Smooth muscle cell of the umbilical artery (primary cell): ENCODE data around the gene WFDC13. TPM values are rescaled to one million over a fixed set of nuclear protein-coding genes. Genes with fewer than 3 reads are reported as not detected.

Experiments
- total RNA-seq: library from RNA; depleted of rRNA; stranded (reverse); fragments of >200 nt; gene quantifications from 2 replicates; pipeline ENCODE4 v1.2.3, GENCODE V29; 2014

The WFDC13 gene, protein sequence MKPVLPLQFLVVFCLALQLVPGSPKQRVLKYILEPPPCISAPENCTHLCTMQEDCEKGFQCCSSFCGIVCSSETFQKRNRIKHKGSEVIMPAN
- not detected in 2 replicates for total RNA-seq

DNA sequence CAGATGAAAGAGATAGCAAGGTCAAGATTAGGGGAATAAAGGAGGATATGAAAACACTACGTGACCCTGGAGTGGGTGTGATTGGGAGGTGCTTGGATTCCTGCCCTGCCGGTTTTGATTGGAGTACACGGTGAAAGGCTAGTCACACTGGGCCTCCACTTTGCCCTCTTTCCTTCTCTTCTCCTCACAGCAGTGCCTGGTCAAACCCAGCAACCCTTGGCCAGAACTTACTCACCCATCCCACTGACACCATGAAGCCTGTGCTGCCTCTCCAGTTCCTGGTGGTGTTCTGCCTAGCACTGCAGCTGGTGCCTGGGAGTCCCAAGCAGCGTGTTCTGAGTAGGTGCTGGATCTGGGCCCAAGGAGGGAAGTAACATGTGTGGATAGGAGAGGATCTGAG is at the start of gene WFDC13:
TSS of gene WFDC13 (plus strand) at position 166 of the 400 bp plus-strand sequence. CDS start at position 252, 86 bp downstream.

DNA sequence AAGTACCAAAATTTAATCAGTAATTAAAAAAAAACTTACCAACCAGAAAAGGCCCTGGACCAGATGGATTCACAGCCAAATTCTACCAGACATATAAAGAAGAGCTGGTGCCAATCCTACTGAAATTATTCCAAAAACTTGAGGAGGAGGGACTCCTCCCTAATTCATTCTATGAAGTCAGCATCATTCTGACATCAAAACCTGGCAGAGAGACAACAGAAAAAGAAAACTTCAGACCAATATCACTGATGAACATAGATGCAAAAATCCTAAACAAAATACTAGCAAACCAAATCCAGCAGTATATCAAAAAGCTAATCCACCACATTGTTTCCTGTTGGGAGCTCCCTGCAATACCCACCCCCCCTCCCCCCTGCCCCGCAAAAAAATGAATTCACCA is 31.7 kb upstream of the WFDC13 start, which contains the start of gene WFDC11:
TSS of gene WFDC11 (minus strand) at position 101 of the 400 bp plus-strand sequence. CDS start 19,639 bp downstream, outside the sequence.

DNA sequence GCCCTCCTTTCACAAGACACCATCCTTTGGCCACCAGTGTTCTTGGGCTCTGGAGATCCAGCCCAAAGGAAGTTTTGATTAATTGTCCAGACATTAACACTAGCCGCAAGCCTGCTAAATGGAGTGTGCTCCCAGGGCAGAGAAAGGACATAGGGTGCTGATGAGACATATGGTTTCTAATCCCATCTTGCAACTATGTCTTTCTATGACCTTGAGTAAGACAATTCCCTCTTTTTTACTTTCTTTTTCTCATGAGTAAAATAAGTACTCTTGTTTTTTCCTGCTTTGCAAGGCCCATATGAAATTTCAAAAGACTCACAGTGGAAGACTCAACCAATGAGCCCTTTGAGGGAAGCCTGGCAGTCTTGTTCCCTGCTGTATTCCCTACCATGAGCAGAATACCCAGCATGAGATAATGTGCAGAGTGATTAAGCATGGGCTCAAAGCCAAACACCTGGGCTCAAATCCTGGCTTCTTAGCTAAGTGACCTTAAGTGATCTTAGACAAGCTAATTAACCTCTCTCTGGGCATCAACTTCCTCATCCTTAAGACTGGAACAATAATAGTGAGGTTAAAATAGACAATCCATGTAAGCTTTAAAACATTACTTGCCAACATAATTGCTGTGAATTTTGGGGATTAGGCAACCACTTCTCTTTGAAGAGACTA is 3.3 kb downstream of the WFDC13 start, which contains the start of gene WFDC10B:
TSS of gene WFDC10B (minus strand) at position 51 of the 669 bp plus-strand sequence. CDS start 19,027 bp downstream, outside the sequence.

DNA sequence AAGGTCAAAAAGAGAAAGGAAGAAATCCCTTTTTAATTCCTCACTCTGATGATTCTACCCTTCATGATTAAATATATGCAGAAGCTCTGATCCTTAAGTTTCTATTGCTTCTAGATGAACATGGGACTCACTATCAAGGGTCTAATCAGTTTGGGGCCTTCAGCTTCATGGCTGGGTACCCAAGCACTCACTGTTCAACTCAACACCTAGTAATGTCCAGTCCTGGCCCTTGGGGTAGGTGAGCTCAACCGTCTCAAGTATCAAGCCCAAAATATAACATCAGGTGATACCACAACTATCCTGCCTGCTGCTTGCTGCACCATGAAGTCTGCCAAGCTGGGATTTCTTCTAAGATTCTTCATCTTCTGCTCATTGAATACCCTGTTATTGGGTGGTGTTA is 20.2 kb downstream of the WFDC13 start, which contains the start of gene SPINT4:
TSS of gene SPINT4 (plus strand) at position 301 of the 400 bp plus-strand sequence. CDS start at position 322, 21 bp downstream.

Other genes with a start within 250 kb of the WFDC13 start
- not detected in 2 replicates for gene WFDC2, start 232.3 kb upstream of the WFDC13 start, total RNA-seq
- not detected in 2 replicates for gene SPINT3, start 186.4 kb upstream of the WFDC13 start, total RNA-seq
- gene WFDC6, start 162.6 kb upstream of the WFDC13 start, total RNA-seq: not detected in 2 replicates
- gene EPPIN, start 154.6 kb upstream of the WFDC13 start, total RNA-seq: not detected in 2 replicates
- gene WFDC8, start 122.8 kb upstream of the WFDC13 start, total RNA-seq: not detected in 2 replicates
- not detected in 2 replicates for gene WFDC10A, start 72.3 kb upstream of the WFDC13 start, total RNA-seq
- gene WFDC9, start 70.8 kb upstream of the WFDC13 start, total RNA-seq: not detected in 2 replicates
- not detected in 2 replicates for gene WFDC11, start 31.8 kb upstream of the WFDC13 start, total RNA-seq
- gene WFDC10B, start 3.0 kb downstream of the WFDC13 start, total RNA-seq: not detected in 2 replicates
- not detected in 2 replicates for gene SPINT4, start 20.3 kb downstream of the WFDC13 start, total RNA-seq
- gene WFDC3, start 89.8 kb downstream of the WFDC13 start, total RNA-seq: 0.89 TPM in 1 of 2 replicates, not detected in the other
- gene DNTTIP1, start 89.9 kb downstream of the WFDC13 start, total RNA-seq: 10.7 and 13.4 TPM in 2 replicates
- 2.1 and 11.3 TPM in 2 replicates for gene UBE2C, start 110.6 kb downstream of the WFDC13 start, total RNA-seq
- gene TNNC2, start 125.3 kb downstream of the WFDC13 start, total RNA-seq: not detected in 2 replicates
- gene SNX21, start 131.8 kb downstream of the WFDC13 start, total RNA-seq: 33.3 and 34.7 TPM in 2 replicates
- gene ACOT8, start 155.4 kb downstream of the WFDC13 start, total RNA-seq: 23.4 and 43.1 TPM in 2 replicates
- gene ZSWIM3, start 155.6 kb downstream of the WFDC13 start, total RNA-seq: 6.0 and 8.6 TPM in 2 replicates
- gene ZSWIM1, start 179.2 kb downstream of the WFDC13 start, total RNA-seq: 2.7 and 4.1 TPM in 2 replicates
- 1.1 and 2.1 TPM in 2 replicates for gene SPATA25, start 185.6 kb downstream of the WFDC13 start, total RNA-seq
- gene NEURL2, start 189.2 kb downstream of the WFDC13 start, total RNA-seq: 3.3 and 7.1 TPM in 2 replicates
- 94.6 and 108 TPM in 2 replicates for gene CTSA, start 189.3 kb downstream of the WFDC13 start, total RNA-seq
- 17.8 and 27.7 TPM in 2 replicates for gene PLTP, start 210.1 kb downstream of the WFDC13 start, total RNA-seq
- 6.2 and 8.4 TPM in 2 replicates for gene PCIF1, start 232.6 kb downstream of the WFDC13 start, total RNA-seq